NB4 (cell line): Measurements from ENCODE around the gene C1QTNF1.

Experiments used
- DNase-seq: peaks from one replicate; pipeline ENCODE4 v3.0.0; 2010; ENCODE audit warnings: low read depth
- H3K4me3 ChIP-seq: one replicate; pipeline ENCODE4 v1.5.1; 2011; ENCODE audit warnings: mild to moderate bottlenecking, low read depth, low read length, moderate library complexity
- CTCF ChIP-seq: IDR thresholded peaks from one replicate; pipeline ENCODE4 v1.5.1; 2012; ENCODE audit warnings: low read depth, low read length
- MAX ChIP-seq: IDR thresholded peaks from 2 replicates; pipeline ENCODE4 v1.6.1; 2011; ENCODE audit warnings: low read depth, low read length
- MYC ChIP-seq: IDR thresholded peaks from 2 replicates; pipeline ENCODE4 v1.6.1; 2011; ENCODE audit warnings: low read depth, low read length
- POLR2A ChIP-seq: IDR thresholded peaks from 2 replicates; pipeline ENCODE4 v1.6.1; 2011; ENCODE audit warnings: mild to moderate bottlenecking; ENCODE audit not compliant: insufficient read length; ENCODE audit errors: extremely low read depth

C1QTNF1 gene

GRCh38 chr17:79012563-79013134, 11.3 kb upstream of the C1QTNF1 start:
- H3K4me3 ChIP-seq = no peak overlapping the region
- TF ChIP-seq MAX = no peak
- TF ChIP-seq CTCF = no peak
- no peak for TF ChIP-seq POLR2A
- no peak for TF ChIP-seq MYC
- no peak for DNase-seq

GRCh38 chr17:79014158-79014758, 9.7 kb upstream of the C1QTNF1 start:
- DNase-seq = no peak
- TF ChIP-seq CTCF (no peak), POLR2A (no peak), MYC (no peak), MAX (no peak)
- H3K4me3 ChIP-seq = no peak overlapping the region

- H3K4me3 ChIP-seq = no peak overlapping the region
- DNase-seq = no peak
- no peak for TF ChIP-seq POLR2A
- no peak for TF ChIP-seq MAX
- TF ChIP-seq MYC = no peak
- TF ChIP-seq CTCF = no peak
Observed at GRCh38 chr17:79017546-79018369, 6.2 kb upstream of the C1QTNF1 start.

- no peak overlapping the region for H3K4me3 ChIP-seq
- no peak for DNase-seq
- TF ChIP-seq POLR2A (no peak), MAX (no peak), CTCF (no peak), MYC (no peak)
Observed at GRCh38 chr17:79018370-79018695, 5.6 kb upstream of the C1QTNF1 start.

- DNase-seq = no peak
- TF ChIP-seq POLR2A (no peak), CTCF (no peak), MAX (no peak), MYC (no peak)
- H3K4me3 ChIP-seq = no peak overlapping the region
Observed at GRCh38 chr17:79019261-79019631, 4.7 kb upstream of the C1QTNF1 start.
